HL-60/S4 (cell line): ENCODE measurements around the gene AKAP12.
"Not testable (repeated sequence)": the region's sequence is repeated elsewhere in the genome, so short reads cannot be mapped to it uniquely, and the experiment has no call there.

Experiments used
- in situ Hi-C: fragments of 300-500 bp; cut with MboI; formaldehyde crosslinking; loops from 2 replicates; pipeline ENCODE4 v1.14.3; 2022; ENCODE audit warnings: low sequenced_read_pairs

Gene AKAP12

GRCh38 chr6:151309619-151310018 is 69.9 kb downstream of the AKAP12 start:
- in situ Hi-C loops, result no loop called here

GRCh38 chr6:151310279-151310678 is 70.5 kb downstream of the AKAP12 start:
- in situ Hi-C loops, result no loop called here

DNA sequence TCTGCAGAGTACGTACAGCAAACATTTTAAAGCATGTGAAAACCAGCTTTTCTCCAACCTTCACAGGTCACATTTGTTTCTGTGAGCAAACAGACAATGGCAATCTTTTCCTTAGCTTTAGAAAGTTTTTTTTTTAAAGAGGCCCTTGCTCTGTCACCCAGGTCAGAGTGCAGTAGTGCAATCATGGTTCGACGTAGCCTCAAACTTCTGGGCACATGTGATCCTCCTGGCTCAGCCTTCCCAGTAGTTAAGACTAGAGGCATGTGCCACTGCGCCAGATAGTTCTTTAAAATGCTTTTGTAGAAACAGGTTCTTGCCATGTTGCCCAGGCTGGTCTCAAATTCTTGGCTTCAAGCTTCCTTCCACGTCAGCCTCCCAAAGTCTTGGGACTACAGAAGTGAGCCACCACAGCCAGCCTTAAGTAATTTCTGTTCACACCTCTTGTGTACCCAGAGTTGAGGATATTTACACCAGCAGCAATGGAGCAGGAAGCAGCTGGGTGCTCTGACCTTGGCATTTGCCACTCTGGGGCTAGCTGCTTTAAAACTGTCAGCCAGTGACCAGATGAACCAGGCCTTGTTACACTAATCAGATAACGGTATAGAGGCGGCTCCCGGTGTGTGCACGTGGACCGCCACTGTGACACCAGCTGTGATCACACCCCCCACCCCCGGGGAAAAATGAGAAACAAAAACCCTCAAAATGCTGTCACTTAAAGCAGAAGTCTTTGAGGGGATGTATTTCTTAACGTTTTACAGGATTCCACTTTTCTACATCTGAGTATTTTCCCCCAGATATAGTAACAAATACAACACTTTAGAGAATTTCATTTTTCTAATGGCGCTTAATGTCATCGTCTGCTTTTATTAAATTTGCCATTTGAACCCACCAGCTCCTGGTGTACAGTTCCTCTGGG is 71.3 kb downstream of the AKAP12 start:
- in situ Hi-C loops, result no loop called here

- in situ Hi-C loops, result no loop called here
These were observed 73.3 kb downstream of the AKAP12 start for GRCh38 chr6:151313066-151313491.

DNA sequence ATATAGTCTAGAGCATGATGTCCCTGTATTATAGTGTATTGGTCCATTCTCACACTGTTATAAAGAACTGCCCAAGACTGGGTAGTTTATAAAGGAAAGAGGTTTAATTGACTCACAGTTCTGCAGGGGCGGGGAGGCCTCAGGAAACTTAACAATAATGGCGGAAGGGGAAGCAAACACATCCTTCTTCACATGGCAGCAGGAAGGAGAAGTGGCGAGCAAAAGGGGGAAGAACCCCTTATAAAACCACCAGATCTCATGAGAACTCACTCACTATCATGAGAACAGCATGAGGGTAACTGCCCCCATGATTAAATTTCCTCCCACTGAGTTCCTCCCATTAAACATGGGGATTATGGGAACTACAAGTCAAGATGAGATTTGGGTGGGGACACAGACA is 75.9 kb downstream of the AKAP12 start:
- in situ Hi-C loops, result not testable (repeated sequence)

DNA sequence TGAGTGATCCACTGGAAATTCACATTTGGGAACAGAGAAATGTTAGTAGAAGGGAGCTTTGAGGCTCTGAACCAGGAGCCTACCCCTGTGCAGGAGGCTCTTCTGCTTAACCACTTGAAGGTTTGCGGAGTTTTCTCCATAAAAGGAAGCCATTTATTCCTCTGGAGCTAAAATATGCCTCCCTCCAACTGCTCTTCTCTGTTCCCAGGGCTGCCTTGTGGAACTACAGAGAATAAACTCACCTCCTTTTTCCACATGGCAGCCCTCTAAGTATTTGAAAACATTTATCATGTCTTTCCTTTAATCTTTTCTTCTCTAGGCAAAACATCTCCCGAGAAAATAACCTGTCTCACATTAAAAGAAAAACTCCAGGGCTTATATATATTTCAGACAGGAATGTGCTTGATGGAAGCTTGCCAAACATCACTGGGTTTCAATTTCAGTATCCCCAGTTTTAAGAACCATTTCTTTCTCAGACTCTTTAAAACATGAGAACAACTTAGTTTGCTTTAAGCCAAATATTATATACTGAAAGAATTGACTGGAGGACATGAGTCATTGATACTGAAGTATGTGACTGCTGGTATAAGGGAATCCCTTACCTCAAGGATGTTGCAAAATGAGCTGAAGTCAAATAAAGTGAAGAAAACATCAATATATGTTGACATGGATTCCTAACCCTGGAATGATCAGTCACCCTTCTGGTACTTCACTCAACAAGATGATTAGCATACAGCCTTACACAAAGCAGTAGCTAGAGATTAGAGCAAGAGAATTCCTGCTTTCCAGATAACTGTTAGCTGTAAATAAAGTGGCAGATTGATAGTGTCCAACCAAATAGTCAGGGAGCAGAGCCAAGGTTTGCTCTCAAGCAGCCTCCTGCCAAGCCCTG is 77.6 kb downstream of the AKAP12 start:
- in situ Hi-C loops, result no loop called here

DNA sequence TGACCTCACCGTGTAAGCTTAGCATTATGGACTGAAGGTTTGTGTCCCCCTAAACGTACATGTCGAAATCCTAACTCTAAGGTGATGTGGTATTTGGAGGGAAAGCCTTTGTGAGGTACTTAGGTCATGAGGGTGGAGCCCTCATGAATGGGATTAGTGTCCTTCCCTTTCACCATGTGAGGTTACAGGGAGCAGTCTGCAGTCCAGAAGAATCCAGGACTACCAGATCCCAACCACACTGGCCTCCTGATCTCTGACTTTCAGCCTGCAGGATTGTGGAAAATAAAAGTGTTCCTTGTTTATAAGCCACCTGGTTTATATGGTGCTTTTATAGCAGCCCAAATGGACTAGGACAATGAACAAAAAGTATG is 78.2 kb downstream of the AKAP12 start:
- in situ Hi-C loops, result no loop called here

GRCh38 chr6:151320140-151320539 is 80.4 kb downstream of the AKAP12 start:
- in situ Hi-C loops, result loop anchor here (10.0 kb wide), 2 partner anchors 305 to 425 kb away; no protein-coding TSS in a partner anchor

GRCh38 chr6:151321438-151321837 is 81.7 kb downstream of the AKAP12 start:
- in situ Hi-C loops, result loop anchor here (10.0 kb wide), 2 partner anchors 307 to 427 kb away; no protein-coding TSS in a partner anchor

DNA sequence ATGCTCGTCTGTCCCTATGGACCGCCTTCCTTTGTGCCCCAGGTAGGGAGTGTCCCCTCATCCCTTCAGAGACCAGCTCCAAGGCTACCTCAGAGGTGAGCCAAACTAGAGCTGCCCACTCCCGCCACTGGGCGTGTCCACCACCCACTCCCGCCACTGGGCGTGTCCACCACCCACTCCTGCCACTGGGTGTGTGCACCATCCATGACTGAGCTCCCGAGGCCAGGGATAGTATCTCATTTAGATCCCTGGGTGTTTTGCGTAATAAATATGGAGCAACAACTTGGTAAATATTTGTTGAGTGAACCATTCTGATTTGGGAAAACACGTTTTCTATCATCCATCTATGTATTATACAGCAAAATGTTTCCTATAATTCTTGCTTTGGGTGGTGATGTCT is 82.8 kb downstream of the AKAP12 start:
- in situ Hi-C loops, result loop anchor here (10.0 kb wide), 2 partner anchors 308 to 428 kb away; no protein-coding TSS in a partner anchor

DNA sequence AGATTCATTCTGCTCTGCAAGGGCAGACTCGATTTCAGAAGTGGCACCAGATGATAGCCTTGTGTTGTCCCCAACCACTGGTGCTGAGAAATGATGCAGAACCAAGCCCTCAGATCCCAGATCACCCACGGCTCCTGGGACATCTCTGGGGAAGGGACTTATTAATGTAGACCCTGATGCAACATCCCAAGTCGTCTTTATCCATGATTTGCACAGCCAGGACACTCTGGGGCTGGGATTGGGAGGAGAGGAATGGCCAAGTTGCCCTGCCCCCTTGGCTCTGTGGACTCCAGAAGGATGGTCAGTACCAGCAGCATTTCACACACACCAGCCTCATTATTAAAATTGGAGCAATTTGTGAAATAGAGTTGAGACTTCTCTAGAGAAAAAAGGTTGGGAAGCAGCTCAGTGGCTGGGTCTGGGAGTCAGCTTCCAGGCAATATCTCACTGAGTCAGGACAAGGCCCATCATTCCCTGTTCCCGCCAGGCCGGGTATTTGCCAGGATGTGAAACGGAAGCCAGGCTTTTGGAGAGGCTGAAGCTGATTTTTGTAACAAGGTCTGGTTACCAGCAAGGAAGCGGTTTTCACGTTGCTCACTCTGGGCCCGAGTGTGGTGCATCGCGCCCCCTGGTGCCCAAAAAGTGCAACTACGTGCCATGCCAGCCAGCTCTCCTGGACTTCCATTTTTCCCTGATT is 84.2 kb downstream of the AKAP12 start:
- in situ Hi-C loops, result loop anchor here (10.0 kb wide), 2 partner anchors 309 to 429 kb away; no protein-coding TSS in a partner anchor

DNA sequence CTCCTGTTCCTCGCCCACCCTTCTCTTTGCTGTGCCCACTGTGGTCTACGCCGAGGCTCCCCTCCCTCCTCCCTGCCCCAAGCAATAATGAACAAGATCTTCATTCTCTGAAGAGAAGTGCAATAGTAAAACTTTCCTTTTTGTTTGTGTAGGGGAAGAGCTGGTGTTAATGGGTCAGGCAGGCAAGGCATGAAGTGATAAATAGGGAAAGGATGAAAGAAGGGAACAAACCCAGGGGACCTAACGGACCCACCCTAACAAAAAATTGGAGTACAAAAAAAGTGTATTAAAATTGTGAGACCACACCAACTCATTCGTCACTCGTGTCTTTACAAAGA is 84.7 kb downstream of the AKAP12 start:
- in situ Hi-C loops, result loop anchor here (10.0 kb wide), 2 partner anchors 310 to 430 kb away; no protein-coding TSS in a partner anchor

- in situ Hi-C loops, result loop anchor here (10.0 kb wide), 2 partner anchors 311 to 431 kb away; no protein-coding TSS in a partner anchor
These were observed 85.6 kb downstream of the AKAP12 start for GRCh38 chr6:151325075-151326050.

- in situ Hi-C loops, result loop anchor here (10.0 kb wide), 2 partner anchors 311 to 431 kb away; no protein-coding TSS in a partner anchor
These were observed 86.5 kb downstream of the AKAP12 start for GRCh38 chr6:151326116-151326825.

DNA sequence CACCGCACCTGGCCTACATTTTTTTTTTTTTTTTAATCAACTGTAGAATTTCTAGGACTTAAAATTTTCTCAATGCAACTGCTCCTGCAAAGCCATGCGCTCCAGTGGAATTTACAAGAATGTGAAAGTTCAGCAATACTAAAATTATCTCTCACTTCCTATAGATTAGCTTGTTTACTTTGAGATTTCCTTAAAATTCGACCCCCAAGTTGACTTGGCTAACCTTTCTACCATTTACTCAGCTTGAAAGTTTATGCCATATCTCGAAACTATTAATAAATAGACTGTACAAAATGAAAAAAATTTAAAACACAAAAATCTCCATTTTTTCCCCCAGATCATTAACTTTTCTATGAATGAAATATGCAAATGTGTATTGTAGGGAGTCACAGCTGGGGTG is 87.3 kb downstream of the AKAP12 start:
- in situ Hi-C loops, result loop anchor here (10.0 kb wide), 2 partner anchors 312 to 432 kb away; no protein-coding TSS in a partner anchor

DNA sequence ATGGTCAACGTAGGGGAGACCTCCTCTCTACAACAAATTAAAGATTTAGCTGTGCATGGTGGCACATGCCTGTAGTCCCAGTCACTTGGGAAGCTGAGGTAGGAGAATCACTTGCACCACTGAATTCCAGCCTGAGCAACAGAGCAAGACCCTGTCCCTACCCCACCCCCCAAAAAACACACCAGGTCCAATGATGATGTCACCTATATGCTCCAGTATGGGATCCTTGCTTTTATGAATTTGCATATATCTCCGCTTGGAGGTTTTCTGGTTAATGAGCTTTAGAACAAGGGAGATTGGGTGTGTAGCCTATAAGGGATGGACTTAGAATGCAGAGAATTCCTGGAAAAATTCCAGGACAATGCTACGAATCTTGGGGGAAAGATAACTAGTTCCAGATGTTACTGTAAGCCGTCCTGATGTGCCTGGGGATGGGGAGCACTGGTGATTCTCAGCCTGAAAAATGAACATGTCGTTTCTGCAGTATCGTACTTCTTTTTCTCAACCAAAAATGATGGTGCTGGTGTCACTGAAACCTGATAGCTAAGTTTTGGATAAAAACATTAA is 90.4 kb downstream of the AKAP12 start:
- in situ Hi-C loops, result no loop called here

DNA sequence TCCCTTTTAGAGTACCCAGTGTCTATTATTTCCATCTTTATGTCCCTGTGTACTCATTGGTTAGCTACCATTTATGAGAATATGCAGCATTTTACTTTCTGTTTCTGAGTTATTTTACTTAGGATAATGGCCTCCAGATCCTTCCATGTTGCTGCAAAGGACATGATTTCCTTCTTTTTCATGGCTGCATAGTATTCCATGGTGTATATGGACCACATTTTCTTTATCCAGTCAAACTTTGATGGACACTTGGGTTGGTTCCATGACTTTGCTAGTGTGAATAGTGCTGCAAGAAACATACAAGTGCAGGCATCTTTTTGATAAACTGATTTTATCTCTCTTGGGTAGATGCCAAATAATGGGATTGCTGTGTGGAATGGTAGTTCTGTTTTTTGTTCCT is 96.2 kb downstream of the AKAP12 start:
- in situ Hi-C loops, result no loop called here

GRCh38 chr6:151338651-151339200 is 99.0 kb downstream of the AKAP12 start:
- in situ Hi-C loops, result no loop called here
